ENCODE measurements around the gene SCARF2. TPM values are rescaled to one million over a fixed set of nuclear protein-coding genes. Genes with fewer than 3 reads are reported as not detected.

SCARF2 gene
- polyA plus RNA-seq, 2 of the 4 experiments (the other 2 are of a cell fraction): 0.35 to 0.66 TPM

DNA sequence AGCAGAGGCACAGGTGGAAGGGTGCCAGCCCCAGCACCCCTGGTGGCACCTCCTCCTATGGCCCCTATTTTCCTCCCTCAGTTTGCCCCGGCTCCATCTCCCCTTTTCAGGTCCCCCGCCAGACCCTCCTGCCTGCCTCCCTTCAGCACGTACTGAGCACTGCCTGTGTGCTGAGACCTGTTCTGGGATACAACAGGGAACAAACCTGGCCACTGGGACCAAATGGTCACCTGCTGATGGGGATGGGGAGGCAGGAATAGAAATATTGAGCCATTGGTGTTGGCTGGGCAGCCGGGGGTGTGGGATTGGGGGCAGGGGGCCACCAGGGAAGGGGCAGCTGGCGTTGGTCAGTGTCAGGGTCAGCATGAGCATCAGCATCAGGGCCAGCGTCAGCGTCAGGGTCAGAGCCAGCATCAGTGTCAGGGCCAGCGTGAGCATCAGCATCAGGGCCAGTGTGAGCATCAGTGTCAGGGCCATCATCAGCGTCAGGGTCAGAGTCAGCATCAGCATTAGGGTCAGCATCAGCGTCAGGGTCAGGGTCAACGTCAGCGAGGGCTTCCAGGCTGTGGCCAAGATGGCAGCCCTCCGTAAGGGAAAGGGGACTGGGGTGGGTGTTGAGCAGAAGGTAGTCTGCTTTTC, 36.1 kb downstream of the SCARF2 start:
- CTCF ChIA-PET: interaction anchor here (0.9 kb wide), 1 partner anchor 8 kb away, joined by 3 read pairs; no protein-coding TSS in a partner anchor
- no peak for ATAC-seq
- no peak overlapping the region for H3K4me2 ChIP-seq
- 89% methylated on average over 12 of the region's 13 CpGs for WGBS (ENCODE audit: missing lambda C conversion rate)
- DNase-seq (ENCODE audit: low read depth in 1 of 2, low spot score in 1 of 2): no peak
- FAIRE-seq: no peak
- POLR2A ChIA-PET: no interaction called here
- no peaks in the 10 kb centered on the region for H3K4me1 ChIP-seq
- no peak overlapping the region for H3K27ac ChIP-seq
- no peak for TF ChIP-seq ESRRA (IDR thresholded peaks at IDR 0.05; ENCODE audit: borderline replicate concordance, low read length)
- TF ChIP-seq, protein P1, sequence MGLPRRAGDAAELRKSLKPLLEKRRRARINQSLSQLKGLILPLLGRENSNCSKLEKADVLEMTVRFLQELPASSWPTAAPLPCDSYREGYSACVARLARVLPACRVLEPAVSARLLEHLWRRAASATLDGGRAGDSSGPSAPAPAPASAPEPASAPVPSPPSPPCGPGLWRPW (IDR thresholded peaks at IDR 0.05): no peak
- TF ChIP-seq ZFP36 (IDR thresholded peaks at IDR 0.05; ENCODE audit: borderline replicate concordance, partially characterized antibody): no peak
- TF ChIP-seq PHF8 (IDR thresholded peaks at IDR 0.05; ENCODE audit: borderline replicate concordance, low read depth): no peak
- TF ChIP-seq POLR2A (IDR thresholded peaks at IDR 0.05; ENCODE audit: low read length): no peak
- TF ChIP-seq HEYL (CRISPR knock-in tag; IDR thresholded peaks at IDR 0.05): no peak
- TF ChIP-seq NR3C1 (IDR thresholded peaks at IDR 0.05): no peak
- no peak for TF ChIP-seq FOXS1 (CRISPR knock-in tag; IDR thresholded peaks at IDR 0.05)
- no peak for TF ChIP-seq NFE2L2 (conservative IDR thresholded peaks at IDR 0.05; ENCODE audit: low read length)
- TF ChIP-seq, protein P2, sequence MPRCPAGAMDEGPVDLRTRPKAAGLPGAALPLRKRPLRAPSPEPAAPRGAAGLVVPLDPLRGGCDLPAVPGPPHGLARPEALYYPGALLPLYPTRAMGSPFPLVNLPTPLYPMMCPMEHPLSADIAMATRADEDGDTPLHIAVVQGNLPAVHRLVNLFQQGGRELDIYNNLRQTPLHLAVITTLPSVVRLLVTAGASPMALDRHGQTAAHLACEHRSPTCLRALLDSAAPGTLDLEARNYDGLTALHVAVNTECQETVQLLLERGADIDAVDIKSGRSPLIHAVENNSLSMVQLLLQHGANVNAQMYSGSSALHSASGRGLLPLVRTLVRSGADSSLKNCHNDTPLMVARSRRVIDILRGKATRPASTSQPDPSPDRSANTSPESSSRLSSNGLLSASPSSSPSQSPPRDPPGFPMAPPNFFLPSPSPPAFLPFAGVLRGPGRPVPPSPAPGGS (IDR thresholded peaks at IDR 0.05): no peak
- TF ChIP-seq RARB (CRISPR knock-in tag; IDR thresholded peaks at IDR 0.05): no peak
- H3K9me3 ChIP-seq: no peaks in the 10 kb centered on the region
- no peak overlapping the region for H3K4me3 ChIP-seq

DNA sequence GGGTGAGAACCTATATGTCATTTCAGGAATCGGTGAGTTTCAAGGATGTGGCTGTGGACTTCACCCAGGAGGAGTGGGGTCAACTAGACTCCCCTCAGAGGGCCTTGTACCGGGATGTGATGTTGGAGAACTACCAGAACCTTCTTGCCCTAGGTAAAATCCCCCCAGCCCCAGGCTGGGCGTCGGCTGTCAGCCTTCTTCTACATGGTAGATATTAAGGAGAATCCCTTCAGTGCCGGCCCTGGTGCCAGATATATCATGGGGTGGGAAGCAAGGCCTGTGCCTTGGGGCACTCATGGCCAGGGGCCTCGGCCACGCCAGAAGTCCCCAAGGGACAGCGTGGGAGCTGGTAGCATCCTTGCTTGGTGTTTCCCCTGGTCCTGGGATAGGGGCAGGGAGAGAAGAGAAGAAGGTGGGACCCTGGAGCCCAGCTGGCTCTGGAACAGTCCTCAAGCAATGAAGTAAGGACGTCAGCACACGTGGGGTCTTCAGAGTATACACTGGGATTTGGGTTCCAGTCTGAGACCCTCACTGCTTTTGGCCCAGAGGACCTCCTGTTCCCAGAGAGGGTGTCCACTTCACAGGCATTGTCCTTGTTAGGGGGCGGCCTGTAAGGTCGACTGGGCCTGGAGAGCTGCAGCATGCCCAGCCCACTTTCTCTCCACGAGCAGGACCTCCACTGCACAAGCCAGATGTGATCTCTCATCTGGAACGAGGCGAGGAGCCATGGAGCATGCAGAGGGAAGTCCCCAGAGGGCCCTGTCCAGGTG, 36.8 kb downstream of the SCARF2 start:
- Histone ChIP-seq H3K9me3 (no peaks in the 10 kb centered on the region), H3K4me1 (no peaks in the 10 kb centered on the region), H3K4me3 (no peak overlapping the region), H3K4me2 (no peak overlapping the region), H3K27ac (no peak overlapping the region)
- POLR2A ChIA-PET: no interaction called here
- TF ChIP-seq, protein P3, sequence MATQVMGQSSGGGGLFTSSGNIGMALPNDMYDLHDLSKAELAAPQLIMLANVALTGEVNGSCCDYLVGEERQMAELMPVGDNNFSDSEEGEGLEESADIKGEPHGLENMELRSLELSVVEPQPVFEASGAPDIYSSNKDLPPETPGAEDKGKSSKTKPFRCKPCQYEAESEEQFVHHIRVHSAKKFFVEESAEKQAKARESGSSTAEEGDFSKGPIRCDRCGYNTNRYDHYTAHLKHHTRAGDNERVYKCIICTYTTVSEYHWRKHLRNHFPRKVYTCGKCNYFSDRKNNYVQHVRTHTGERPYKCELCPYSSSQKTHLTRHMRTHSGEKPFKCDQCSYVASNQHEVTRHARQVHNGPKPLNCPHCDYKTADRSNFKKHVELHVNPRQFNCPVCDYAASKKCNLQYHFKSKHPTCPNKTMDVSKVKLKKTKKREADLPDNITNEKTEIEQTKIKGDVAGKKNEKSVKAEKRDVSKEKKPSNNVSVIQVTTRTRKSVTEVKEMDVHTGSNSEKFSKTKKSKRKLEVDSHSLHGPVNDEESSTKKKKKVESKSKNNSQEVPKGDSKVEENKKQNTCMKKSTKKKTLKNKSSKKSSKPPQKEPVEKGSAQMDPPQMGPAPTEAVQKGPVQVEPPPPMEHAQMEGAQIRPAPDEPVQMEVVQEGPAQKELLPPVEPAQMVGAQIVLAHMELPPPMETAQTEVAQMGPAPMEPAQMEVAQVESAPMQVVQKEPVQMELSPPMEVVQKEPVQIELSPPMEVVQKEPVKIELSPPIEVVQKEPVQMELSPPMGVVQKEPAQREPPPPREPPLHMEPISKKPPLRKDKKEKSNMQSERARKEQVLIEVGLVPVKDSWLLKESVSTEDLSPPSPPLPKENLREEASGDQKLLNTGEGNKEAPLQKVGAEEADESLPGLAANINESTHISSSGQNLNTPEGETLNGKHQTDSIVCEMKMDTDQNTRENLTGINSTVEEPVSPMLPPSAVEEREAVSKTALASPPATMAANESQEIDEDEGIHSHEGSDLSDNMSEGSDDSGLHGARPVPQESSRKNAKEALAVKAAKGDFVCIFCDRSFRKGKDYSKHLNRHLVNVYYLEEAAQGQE (IDR thresholded peaks at IDR 0.05): no peak
- TF ChIP-seq HOXA7 (CRISPR knock-in tag; IDR thresholded peaks at IDR 0.05) (no peak), NPAS2 (CRISPR knock-in tag; IDR thresholded peaks at IDR 0.05; ENCODE audit: borderline replicate concordance) (no peak), KDM1A (IDR thresholded peaks at IDR 0.05; ENCODE audit: low read depth) (no peak), RCOR1 (IDR thresholded peaks at IDR 0.05; ENCODE audit: low read depth, low read length) (no peak), HDAC2 (IDR thresholded peaks at IDR 0.05) (no peak), JUN (IDR thresholded peaks at IDR 0.05) (no peak), TFCP2L1 (CRISPR knock-in tag; IDR thresholded peaks at IDR 0.05) (no peak), NR3C1 (IDR thresholded peaks at IDR 0.05) (no peak), RARB (CRISPR knock-in tag; IDR thresholded peaks at IDR 0.05) (no peak), RNF2 (IDR thresholded peaks at IDR 0.05; ENCODE audit: borderline replicate concordance, low read depth) (no peak), PHF8 (IDR thresholded peaks at IDR 0.05; ENCODE audit: borderline replicate concordance, low read depth) (no peak), MYC (IDR thresholded peaks at IDR 0.05; ENCODE audit: borderline replicate concordance, low read length) (no peak), KDM5A (IDR thresholded peaks at IDR 0.05) (no peak)
- TF ChIP-seq, protein P4, sequence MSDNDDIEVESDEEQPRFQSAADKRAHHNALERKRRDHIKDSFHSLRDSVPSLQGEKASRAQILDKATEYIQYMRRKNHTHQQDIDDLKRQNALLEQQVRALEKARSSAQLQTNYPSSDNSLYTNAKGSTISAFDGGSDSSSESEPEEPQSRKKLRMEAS (IDR thresholded peaks at IDR 0.05): no peak
- TF ChIP-seq, protein P5, sequence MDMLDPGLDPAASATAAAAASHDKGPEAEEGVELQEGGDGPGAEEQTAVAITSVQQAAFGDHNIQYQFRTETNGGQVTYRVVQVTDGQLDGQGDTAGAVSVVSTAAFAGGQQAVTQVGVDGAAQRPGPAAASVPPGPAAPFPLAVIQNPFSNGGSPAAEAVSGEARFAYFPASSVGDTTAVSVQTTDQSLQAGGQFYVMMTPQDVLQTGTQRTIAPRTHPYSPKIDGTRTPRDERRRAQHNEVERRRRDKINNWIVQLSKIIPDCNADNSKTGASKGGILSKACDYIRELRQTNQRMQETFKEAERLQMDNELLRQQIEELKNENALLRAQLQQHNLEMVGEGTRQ (IDR thresholded peaks at IDR 0.05): no peak
- TF ChIP-seq, protein P6, sequence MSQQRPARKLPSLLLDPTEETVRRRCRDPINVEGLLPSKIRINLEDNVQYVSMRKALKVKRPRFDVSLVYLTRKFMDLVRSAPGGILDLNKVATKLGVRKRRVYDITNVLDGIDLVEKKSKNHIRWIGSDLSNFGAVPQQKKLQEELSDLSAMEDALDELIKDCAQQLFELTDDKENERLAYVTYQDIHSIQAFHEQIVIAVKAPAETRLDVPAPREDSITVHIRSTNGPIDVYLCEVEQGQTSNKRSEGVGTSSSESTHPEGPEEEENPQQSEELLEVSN (IDR thresholded peaks at IDR 0.05; ENCODE audit: borderline replicate concordance, low read depth): no peak
- no peak for FAIRE-seq
- WGBS (ENCODE audit: missing lambda C conversion rate): 93% methylated on average over 9 of the region's 15 CpGs
- CTCF ChIA-PET: interaction anchor here (0.9 kb wide), 1 partner anchor 9 kb away, joined by 3 read pairs; no protein-coding TSS in a partner anchor
- no peak for DNase-seq (ENCODE audit: low read depth in 1 of 2, low spot score in 1 of 2)
- ATAC-seq: no peak
